Bronchial epithelial cell (primary cell): ENCODE results near the gene TIMM8A. TPM values are rescaled to one million over a fixed set of nuclear protein-coding genes. Genes with fewer than 3 reads are reported as not detected.
A peak's percentile ranks its signal among the peaks of the same experiment; 100 is the strongest.

Experiments used
- DNase-seq: peaks from one replicate; pipeline ENCODE4 v3.0.0-alpha.2; 2010; ENCODE audit warnings: low read depth
- FAIRE-seq: peaks from 2 replicates; lab custom pipeline; 2011; peaks lifted over from hg19 to GRCh38; lab: Jason Lieb, UNC
- H3K27me3 ChIP-seq: 2 replicates; pipeline ENCODE4 v1.5.1; 2011; ENCODE audit warnings: low read length; ENCODE audit not compliant: control insufficient read depth, insufficient read depth
- H3K36me3 ChIP-seq: 2 replicates; pipeline ENCODE4 v1.5.1; 2011; ENCODE audit warnings: low read length; ENCODE audit not compliant: control insufficient read depth, insufficient read depth
- H3K4me3 ChIP-seq: 2 replicates; pipeline ENCODE4 v1.5.1; 2011; ENCODE audit warnings: mild to moderate bottlenecking, low read depth, low read length, control low read depth
- CTCF ChIP-seq: IDR thresholded peaks from 2 replicates; pipeline ENCODE4 v1.5.1; 2011; ENCODE audit warnings: mild to moderate bottlenecking, moderate library complexity, low read length, control low read depth, inconsistent platforms; ENCODE audit not compliant: insufficient read depth, severe bottlenecking
- total RNA-seq: library from RNA; depleted of rRNA; stranded (reverse); fragments of >200 nt; gene quantifications from 2 replicates; pipeline ENCODE4 v1.2.1, GENCODE V29; 2014

Gene TIMM8A
- 4.4 and 7.4 TPM in 2 replicates for total RNA-seq

- FAIRE-seq = no peak
Measured at GRCh38 chrX:101348452-101349192, at the start of gene TIMM8A. Gene TIMM8A (minus strand): TSS chrX:101348742. CDS start chrX:101348664, 78 bp downstream.

GRCh38 chrX:101397779-101398178 is 49.2 kb upstream of the TIMM8A start:
- no peak for DNase-seq
- no peak for TF ChIP-seq CTCF
- H3K4me3 ChIP-seq = no peak overlapping the region
- no peak for FAIRE-seq
- peaks cover 1% of the 10 kb centered on the region for H3K36me3 ChIP-seq
- no peaks in the 10 kb centered on the region for H3K27me3 ChIP-seq

More at GRCh38 chrX:101348452-101349192, at the start of gene TIMM8A:
- no peak for TF ChIP-seq CTCF
- no peaks in the 10 kb centered on the region for H3K36me3 ChIP-seq
- H3K4me3 ChIP-seq = peak within 1 kb of the TSS; percentile 75
- DNase-seq = peak; percentile 49
- no peaks in the 10 kb centered on the region for H3K27me3 ChIP-seq

GRCh38 chrX:101395789-101396188 is 47.2 kb upstream of the TIMM8A start:
- no peak overlapping the region for H3K4me3 ChIP-seq
- peaks cover 5% of the 10 kb centered on the region for H3K36me3 ChIP-seq
- FAIRE-seq = no peak
- no peaks in the 10 kb centered on the region for H3K27me3 ChIP-seq
- DNase-seq = peak; percentile 36
- TF ChIP-seq CTCF = no peak

- peaks cover 5% of the 10 kb centered on the region for H3K36me3 ChIP-seq
- H3K4me3 ChIP-seq = no peak overlapping the region
- TF ChIP-seq CTCF = no peak
- FAIRE-seq = no peak
- H3K27me3 ChIP-seq = no peaks in the 10 kb centered on the region
- no peak for DNase-seq
Measured at GRCh38 chrX:101394372-101394771, 45.8 kb upstream of the TIMM8A start.

GRCh38 chrX:101393530-101394305 is 45.2 kb upstream of the TIMM8A start:
- H3K36me3 ChIP-seq = peaks cover 5% of the 10 kb centered on the region
- no peak for DNase-seq
- H3K27me3 ChIP-seq = no peaks in the 10 kb centered on the region
- no peak for TF ChIP-seq CTCF
- no peak for FAIRE-seq
- no peak overlapping the region for H3K4me3 ChIP-seq
